ENCODE measurements around the gene SHPK.
"Not testable (repeated sequence)": the region's sequence is repeated elsewhere in the genome, so short reads cannot be mapped to it uniquely, and the experiment has no call there.

SHPK gene

GRCh38 chr17:3583456-3583855 lies 52.6 kb downstream of the SHPK start:
- no peak overlapping the region for H2BK12ac ChIP-seq (ENCODE audit: low read length)
- H3K14ac ChIP-seq (ENCODE audit: low read length), result no peak overlapping the region
- no peak overlapping the region for H3K4me3 ChIP-seq (ENCODE audit: low read length in 2 of 2)
- H2BK15ac ChIP-seq (ENCODE audit: low read length), result no peak overlapping the region
- no peak overlapping the region for H4K91ac ChIP-seq (ENCODE audit: low read depth, low read length, poor library complexity)
- WGBS, 2 donors (ENCODE audit: extremely low coverage in 2 of 2, insufficient read length in 2 of 2, insufficient replicate concordance in 1 of 2), result no CpG with 5 or more reads among the region's 9 CpGs
- H2AK5ac ChIP-seq (ENCODE audit: low read depth, low read length), result no peak overlapping the region
- H3K27me3 ChIP-seq (ENCODE audit: control insufficient read depth in 3 of 3, insufficient read depth in 3 of 3, low read depth in 1 of 3, low read length in 3 of 3), result no peaks in the 10 kb centered on the region
- H3K27ac ChIP-seq (replicated peaks; ENCODE audit: low read length), result no peak overlapping the region
- peaks cover 10 to 56% of the 10 kb centered on the region in 2 donors for H3K36me3 ChIP-seq (replicated peaks in 1 of 2; ENCODE audit: control insufficient read depth in 2 of 2, insufficient read depth in 2 of 2, low read length in 2 of 2)
- no peak overlapping the region for H4K8ac ChIP-seq (ENCODE audit: low read depth, low read length)
- no peaks in the 10 kb centered on the region for H3K79me1 ChIP-seq (ENCODE audit: low read depth, low read length)
- H3K4ac ChIP-seq (ENCODE audit: low read length), result no peak overlapping the region
- no peak overlapping the region for H3K18ac ChIP-seq (ENCODE audit: low read length)
- H3K4me1 ChIP-seq (ENCODE audit: control insufficient read depth in 2 of 2, insufficient read depth in 1 of 2, low read depth in 1 of 2, low read length in 2 of 2), result no peaks in the 10 kb centered on the region
- no peak for DNase-seq (ENCODE audit: low spot score)
- H3K23ac ChIP-seq (ENCODE audit: low read depth, low read length, poor library complexity), result no peak overlapping the region
- no peaks in the 10 kb centered on the region for H3K9me3 ChIP-seq (replicated peaks in 1 of 2; ENCODE audit: control insufficient read depth in 2 of 2, insufficient read depth in 1 of 2, low read depth in 1 of 2, low read length in 2 of 2)
- no peak overlapping the region for H2BK120ac ChIP-seq (ENCODE audit: low read depth, low read length)
- no peak overlapping the region for H3K4me2 ChIP-seq (ENCODE audit: insufficient read depth, low read length, poor library complexity, severe bottlenecking)
- no peak overlapping the region for H2BK5ac ChIP-seq (ENCODE audit: low read length)
- peak overlapping the region; percentile 67 for H3K9ac ChIP-seq (ENCODE audit: low read depth, low read length, poor library complexity)
- H2AFZ ChIP-seq (ENCODE audit: low read length), result no peak overlapping the region

GRCh38 chr17:3582915-3583314 lies 53.1 kb downstream of the SHPK start:
- H3K4me1 ChIP-seq (ENCODE audit: control insufficient read depth in 2 of 2, insufficient read depth in 1 of 2, low read depth in 1 of 2, low read length in 2 of 2), result no peaks in the 10 kb centered on the region
- H3K4ac ChIP-seq (ENCODE audit: low read length), result no peak overlapping the region
- H3K9me3 ChIP-seq (replicated peaks in 1 of 2; ENCODE audit: control insufficient read depth in 2 of 2, insufficient read depth in 1 of 2, low read depth in 1 of 2, low read length in 2 of 2), result no peaks in the 10 kb centered on the region
- H2BK15ac ChIP-seq (ENCODE audit: low read length), result no peak overlapping the region
- no peak overlapping the region for H3K27ac ChIP-seq (replicated peaks; ENCODE audit: low read length)
- no peak overlapping the region for H4K91ac ChIP-seq (ENCODE audit: low read depth, low read length, poor library complexity)
- no peak overlapping the region for H3K4me3 ChIP-seq (ENCODE audit: low read length in 2 of 2)
- H2AFZ ChIP-seq (ENCODE audit: low read length), result no peak overlapping the region
- H2BK5ac ChIP-seq (ENCODE audit: low read length), result no peak overlapping the region
- no peaks in the 10 kb centered on the region for H3K79me1 ChIP-seq (ENCODE audit: low read depth, low read length)
- H3K18ac ChIP-seq (ENCODE audit: low read length), result no peak overlapping the region
- DNase-seq (ENCODE audit: low spot score), result no peak
- no peak overlapping the region for H3K14ac ChIP-seq (ENCODE audit: low read length)
- H3K27me3 ChIP-seq (ENCODE audit: control insufficient read depth in 3 of 3, insufficient read depth in 3 of 3, low read depth in 1 of 3, low read length in 3 of 3), result no peaks in the 10 kb centered on the region
- no peak overlapping the region for H2BK12ac ChIP-seq (ENCODE audit: low read length)
- no peak overlapping the region for H2AK5ac ChIP-seq (ENCODE audit: low read depth, low read length)
- WGBS, 2 donors (ENCODE audit: extremely low coverage in 2 of 2, insufficient read length in 2 of 2, insufficient replicate concordance in 1 of 2), result no CpG with 5 or more reads among the region's 9 CpGs
- H3K36me3 ChIP-seq (replicated peaks in 1 of 2; ENCODE audit: control insufficient read depth in 2 of 2, insufficient read depth in 2 of 2, low read length in 2 of 2), result peaks cover 10 to 56% of the 10 kb centered on the region in 2 donors
- H3K9ac ChIP-seq (ENCODE audit: low read depth, low read length, poor library complexity), result no peak overlapping the region
- H2BK120ac ChIP-seq (ENCODE audit: low read depth, low read length), result no peak overlapping the region
- H3K4me2 ChIP-seq (ENCODE audit: insufficient read depth, low read length, poor library complexity, severe bottlenecking), result no peak overlapping the region
- no peak overlapping the region for H4K8ac ChIP-seq (ENCODE audit: low read depth, low read length)
- no peak overlapping the region for H3K23ac ChIP-seq (ENCODE audit: low read depth, low read length, poor library complexity)

- not testable (repeated sequence) for H3K27ac ChIP-seq (replicated peaks; ENCODE audit: low read length); H3K23ac ChIP-seq (ENCODE audit: low read depth, low read length, poor library complexity); H4K91ac ChIP-seq (ENCODE audit: low read depth, low read length, poor library complexity); H4K8ac ChIP-seq (ENCODE audit: low read depth, low read length); DNase-seq (ENCODE audit: low spot score); H3K27me3 ChIP-seq (ENCODE audit: control insufficient read depth in 3 of 3, insufficient read depth in 3 of 3, low read depth in 1 of 3, low read length in 3 of 3); H2AFZ ChIP-seq (ENCODE audit: low read length); H3K18ac ChIP-seq (ENCODE audit: low read length); H3K4me2 ChIP-seq (ENCODE audit: insufficient read depth, low read length, poor library complexity, severe bottlenecking); H3K9me3 ChIP-seq (replicated peaks in 1 of 2; ENCODE audit: control insufficient read depth in 2 of 2, insufficient read depth in 1 of 2, low read depth in 1 of 2, low read length in 2 of 2); H3K14ac ChIP-seq (ENCODE audit: low read length); H2BK15ac ChIP-seq (ENCODE audit: low read length); H3K4ac ChIP-seq (ENCODE audit: low read length); H3K9ac ChIP-seq (ENCODE audit: low read depth, low read length, poor library complexity); H2BK5ac ChIP-seq (ENCODE audit: low read length); H2BK12ac ChIP-seq (ENCODE audit: low read length); H2BK120ac ChIP-seq (ENCODE audit: low read depth, low read length); H3K79me1 ChIP-seq (ENCODE audit: low read depth, low read length); H3K4me3 ChIP-seq (ENCODE audit: low read length in 2 of 2); H3K4me1 ChIP-seq (ENCODE audit: control insufficient read depth in 2 of 2, insufficient read depth in 1 of 2, low read depth in 1 of 2, low read length in 2 of 2); H2AK5ac ChIP-seq (ENCODE audit: low read depth, low read length)
- WGBS, 2 donors (ENCODE audit: extremely low coverage in 2 of 2, insufficient read length in 2 of 2, insufficient replicate concordance in 1 of 2), result no CpG with 5 or more reads among the region's 4 CpGs
- H3K36me3 ChIP-seq (replicated peaks in 1 of 2; ENCODE audit: control insufficient read depth in 2 of 2, insufficient read depth in 2 of 2, low read length in 2 of 2), result peaks cover 6 to 44% of the 10 kb centered on the region in 2 donors
Observed at GRCh38 chr17:3578667-3579066, 57.4 kb downstream of the SHPK start.

GRCh38 chr17:3576970-3577369 lies 59.1 kb downstream of the SHPK start:
- H3K9ac ChIP-seq (ENCODE audit: low read depth, low read length, poor library complexity), result no peak overlapping the region
- no peak overlapping the region for H2BK120ac ChIP-seq (ENCODE audit: low read depth, low read length)
- no peak overlapping the region for H3K23ac ChIP-seq (ENCODE audit: low read depth, low read length, poor library complexity)
- peaks cover 2 to 43% of the 10 kb centered on the region in 2 donors for H3K36me3 ChIP-seq (replicated peaks in 1 of 2; ENCODE audit: control insufficient read depth in 2 of 2, insufficient read depth in 2 of 2, low read length in 2 of 2)
- H3K14ac ChIP-seq (ENCODE audit: low read length), result no peak overlapping the region
- peaks cover 0 to 7% of the 10 kb centered on the region in 2 donors for H3K4me1 ChIP-seq (ENCODE audit: control insufficient read depth in 2 of 2, insufficient read depth in 1 of 2, low read depth in 1 of 2, low read length in 2 of 2)
- no peak overlapping the region for H3K4me2 ChIP-seq (ENCODE audit: insufficient read depth, low read length, poor library complexity, severe bottlenecking)
- no peak overlapping the region for H3K18ac ChIP-seq (ENCODE audit: low read length)
- no peak overlapping the region for H2BK15ac ChIP-seq (ENCODE audit: low read length)
- no peak for DNase-seq (ENCODE audit: low spot score)
- no peak overlapping the region for H3K4ac ChIP-seq (ENCODE audit: low read length)
- no CpG with 5 or more reads among the region's 11 CpGs for WGBS, 2 donors (ENCODE audit: extremely low coverage in 2 of 2, insufficient read length in 2 of 2, insufficient replicate concordance in 1 of 2)
- no peaks in the 10 kb centered on the region for H3K27me3 ChIP-seq (ENCODE audit: control insufficient read depth in 3 of 3, insufficient read depth in 3 of 3, low read depth in 1 of 3, low read length in 3 of 3)
- H2BK12ac ChIP-seq (ENCODE audit: low read length), result no peak overlapping the region
- H3K79me1 ChIP-seq (ENCODE audit: low read depth, low read length), result no peaks in the 10 kb centered on the region
- no peak overlapping the region for H3K27ac ChIP-seq (replicated peaks; ENCODE audit: low read length)
- H3K9me3 ChIP-seq (replicated peaks in 1 of 2; ENCODE audit: control insufficient read depth in 2 of 2, insufficient read depth in 1 of 2, low read depth in 1 of 2, low read length in 2 of 2), result no peaks in the 10 kb centered on the region
- H4K91ac ChIP-seq (ENCODE audit: low read depth, low read length, poor library complexity), result no peak overlapping the region
- no peak overlapping the region for H2AFZ ChIP-seq (ENCODE audit: low read length)
- H2BK5ac ChIP-seq (ENCODE audit: low read length), result no peak overlapping the region
- H2AK5ac ChIP-seq (ENCODE audit: low read depth, low read length), result no peak overlapping the region
- no peak overlapping the region for H3K4me3 ChIP-seq (ENCODE audit: low read length in 2 of 2)
- no peak overlapping the region for H4K8ac ChIP-seq (ENCODE audit: low read depth, low read length)

Measured in neuronal stem cell (in vitro differentiated cells).